ENCODE data around the gene COBL.
A peak's percentile ranks its signal among the peaks of the same experiment; 100 is the strongest.

COBL gene

GRCh38 chr7:51027935-51028830 lies 288.4 kb downstream of the COBL start:
- FAIRE-seq (no peak), DNase-seq (ENCODE audit: low spot score) (no peak)

GRCh38 chr7:51027106-51027934 lies 289.3 kb downstream of the COBL start:
- DNase-seq (ENCODE audit: low spot score) (no peak), FAIRE-seq (no peak)

DNA sequence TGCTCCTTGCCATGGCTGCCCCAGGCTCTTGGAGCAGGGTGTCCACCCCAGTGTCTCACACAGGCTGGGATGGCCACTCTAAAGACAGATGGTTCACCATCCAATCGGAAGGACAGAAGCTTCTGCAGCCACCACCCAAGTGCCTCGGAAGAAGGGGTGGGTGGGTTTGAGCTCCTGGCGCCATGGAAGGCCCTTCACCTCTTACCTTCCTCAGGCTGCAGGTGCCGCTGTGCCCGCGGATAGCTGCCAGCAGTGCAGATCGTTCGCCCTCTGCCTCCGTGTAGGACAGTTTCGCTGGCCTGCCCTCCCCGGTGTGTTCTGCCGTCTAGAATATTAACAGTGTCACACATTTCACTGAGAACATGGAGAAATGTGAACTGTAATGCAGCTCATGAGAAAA lies 290.3 kb downstream of the COBL start:
- DNase-seq (ENCODE audit: low spot score) = no peak
- peak; percentile 48 for FAIRE-seq

- FAIRE-seq = no peak
Observed at GRCh38 chr7:51025668-51026067, 290.9 kb downstream of the COBL start.

GRCh38 chr7:51024867-51025266 lies 291.7 kb downstream of the COBL start:
- FAIRE-seq = peak; percentile 53
- no peak for DNase-seq (ENCODE audit: low spot score)

More at GRCh38 chr7:51025668-51026067, 290.9 kb downstream of the COBL start:
- DNase-seq (ENCODE audit: low spot score) = no peak

- DNase-seq (ENCODE audit: low spot score) = no peak
- no peak for FAIRE-seq
Observed at GRCh38 chr7:51023547-51023946, 293.1 kb downstream of the COBL start.

DNA sequence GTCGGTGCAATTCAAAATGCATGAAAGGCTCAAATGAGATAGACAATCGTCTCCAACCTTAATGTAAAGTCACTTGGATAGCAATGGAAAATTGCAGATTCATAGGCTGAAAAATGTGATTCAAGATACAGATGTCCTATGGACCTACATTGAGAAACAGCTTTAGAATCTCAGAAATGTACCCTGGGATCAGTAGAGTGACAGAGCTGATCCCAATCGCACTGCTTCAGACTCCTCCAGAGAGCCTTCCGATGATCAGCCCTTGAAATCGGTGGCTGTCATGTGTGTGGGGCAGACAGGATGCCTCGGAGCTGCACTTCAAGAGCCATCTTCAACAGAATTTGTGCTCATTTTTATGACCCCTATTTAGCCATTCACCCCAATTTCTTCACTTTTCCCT lies 293.8 kb downstream of the COBL start:
- no peak for DNase-seq (ENCODE audit: low spot score)
- FAIRE-seq = no peak

DNA sequence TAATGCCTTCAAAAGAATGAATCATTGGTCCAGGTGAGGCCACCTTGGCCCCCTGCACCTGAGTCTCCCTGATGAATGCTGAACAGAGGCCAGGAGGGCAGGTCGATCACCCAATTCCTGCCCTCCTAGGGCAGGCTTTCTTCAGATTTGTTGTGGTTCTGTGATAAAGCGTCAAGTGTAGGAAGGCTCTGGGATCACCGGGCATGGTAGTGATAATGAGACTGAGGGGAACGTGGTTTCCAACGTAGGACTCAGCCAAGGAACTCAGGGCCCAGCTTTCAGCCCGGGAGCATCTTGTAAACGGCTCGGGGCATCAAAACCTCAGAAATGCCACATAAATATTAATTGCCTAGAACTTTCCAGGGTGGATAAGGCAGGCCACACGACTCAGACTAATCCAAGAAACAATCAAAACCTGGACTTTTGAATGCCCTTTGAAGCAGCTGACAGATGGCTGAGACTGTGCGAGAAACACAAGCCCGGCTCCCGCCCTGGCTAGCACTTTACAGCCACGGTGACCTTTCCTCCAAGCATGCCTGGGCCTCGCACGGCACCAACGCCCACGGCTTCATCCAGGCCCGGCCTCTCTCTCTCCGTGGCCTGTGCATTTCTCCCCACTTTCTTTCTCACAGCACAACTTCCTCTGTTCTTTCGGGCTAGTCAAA lies 294.6 kb downstream of the COBL start:
- FAIRE-seq = no peak

GRCh38 chr7:51020944-51021343 lies 295.7 kb downstream of the COBL start:
- DNase-seq (ENCODE audit: low spot score) = no peak
- no peak for FAIRE-seq

More for the DNA sequence above, 294.6 kb downstream of the COBL start:
- no peak for DNase-seq (ENCODE audit: low spot score)

GRCh38 chr7:51019891-51020870 lies 296.4 kb downstream of the COBL start:
- DNase-seq (ENCODE audit: low spot score) = no peak
- no peak for FAIRE-seq

GRCh38 chr7:51019191-51019844 lies 297.3 kb downstream of the COBL start:
- peak; percentile 53 for DNase-seq (ENCODE audit: low spot score)

DNA sequence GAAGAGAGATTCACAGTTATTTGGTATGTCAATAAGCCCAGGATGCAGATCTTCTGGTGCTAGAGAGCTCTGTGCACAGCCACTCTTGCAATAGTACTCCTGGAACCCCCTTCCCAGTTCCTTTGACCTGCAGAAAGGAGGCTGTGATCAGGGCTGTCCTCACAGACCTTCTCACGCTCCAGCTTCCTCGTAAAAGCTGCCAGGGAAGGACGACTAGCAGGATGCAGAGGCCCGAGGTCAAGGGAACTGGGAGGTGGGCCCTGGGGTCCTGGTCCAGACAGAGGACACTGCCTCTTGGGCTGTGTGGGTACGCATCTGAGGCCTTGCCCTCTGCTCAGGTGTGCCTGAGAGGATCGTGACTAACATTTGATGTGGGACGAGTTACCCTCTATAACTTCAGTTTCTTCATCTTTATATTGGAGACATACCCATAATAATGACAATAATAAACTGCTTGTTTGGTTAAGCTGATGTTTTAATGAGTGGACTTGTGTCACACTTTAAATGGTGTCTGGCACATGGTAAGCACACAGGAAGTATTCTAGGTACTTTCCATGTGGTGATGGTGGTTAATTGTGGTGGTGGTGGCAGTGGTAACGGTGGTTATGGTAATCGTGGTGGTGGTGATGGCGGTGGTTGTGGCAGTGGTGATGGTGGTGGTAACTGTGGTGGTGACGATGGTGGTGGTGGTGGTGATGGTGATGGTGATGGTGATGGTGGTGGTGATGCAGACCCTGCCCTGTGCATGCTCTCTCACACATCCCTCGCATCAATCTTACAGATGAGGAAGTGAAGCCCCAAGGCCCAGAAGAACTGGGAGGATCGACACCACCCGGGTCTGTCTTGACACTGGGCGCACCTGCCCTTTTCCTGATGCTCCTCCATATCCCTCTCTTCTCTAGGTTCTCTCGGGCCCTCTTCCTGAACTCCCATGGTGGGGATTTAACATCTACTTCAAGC lies 298.8 kb downstream of the COBL start:
- FAIRE-seq (peak; percentile 99), DNase-seq (ENCODE audit: low spot score) (no peak)

More at GRCh38 chr7:51019191-51019844, 297.3 kb downstream of the COBL start:
- peak; percentile 40 for FAIRE-seq

- DNase-seq (ENCODE audit: low spot score) (no peak), FAIRE-seq (no peak)
Observed at GRCh38 chr7:51016546-51016945, 300.1 kb downstream of the COBL start.

GRCh38 chr7:51015581-51015980 lies 301.0 kb downstream of the COBL start:
- DNase-seq (ENCODE audit: low spot score) (no peak), FAIRE-seq (no peak)

- FAIRE-seq (peak; percentile 37), DNase-seq (ENCODE audit: low spot score) (no peak)
Observed at GRCh38 chr7:51014811-51015210, 301.8 kb downstream of the COBL start.

- no peak for DNase-seq (ENCODE audit: low spot score)
- FAIRE-seq = no peak
Observed at GRCh38 chr7:51013861-51014511, 302.6 kb downstream of the COBL start.

DNA sequence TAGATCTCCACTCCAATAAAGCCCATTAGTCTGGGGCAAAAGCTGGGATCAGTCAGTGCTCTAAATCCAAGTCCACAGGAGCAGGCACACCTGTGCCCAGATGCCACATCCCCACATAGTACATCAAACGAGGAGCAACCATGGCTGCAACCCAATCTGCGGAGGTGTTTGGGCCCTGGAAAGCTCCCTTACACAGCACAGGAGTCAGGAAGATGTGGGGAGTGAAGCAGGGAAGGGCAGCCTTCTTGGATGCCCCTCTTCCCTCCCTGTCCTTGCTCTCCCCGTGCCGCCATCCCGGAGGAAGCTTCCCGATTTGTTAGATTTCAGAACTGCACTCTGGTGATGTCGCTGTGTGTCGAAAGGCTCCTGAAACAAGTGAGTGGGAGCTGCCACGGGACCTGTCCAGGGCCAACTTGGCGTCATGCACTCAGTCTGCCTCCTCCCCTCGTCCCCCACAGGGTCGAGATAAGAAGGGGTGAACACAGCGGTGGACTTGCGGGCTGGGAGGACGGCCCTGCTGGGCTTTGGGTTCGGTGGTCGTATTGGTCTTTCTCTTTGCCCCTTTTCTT lies 303.3 kb downstream of the COBL start:
- DNase-seq (ENCODE audit: low spot score) = no peak
- peak; percentile 81 for FAIRE-seq
